HCT116 (cell line): Measurements from ENCODE around the gene ABHD17C. TPM values are rescaled to one million over a fixed set of nuclear protein-coding genes. Genes with fewer than 3 reads are reported as not detected.

ENCODE experiments used
- ATAC-seq: fragments of 200-7000 bp; cut with Tn5 transposase; 2 replicates; pipeline ENCODE4 v1.9.1; 2020; ENCODE audit warnings: mild to moderate bottlenecking, moderate library complexity
- BruUV-seq: library from RNA; stranded (reverse); fragments of 400-500 nt; replicated peaks from 2 replicates; lab custom pipeline; 2021; lab: Mats Ljungman, UMichigan
- CTCF ChIA-PET: fragments of 300-600 bp; sonication (Branson Sonifier 250); formaldehyde crosslinking; loops from one replicate; lab custom pipeline; 2021; ENCODE audit warnings: antibody characterized with exemption; lab: Charles Lee
- POLR2A ChIA-PET: fragments of 300-600, 350-600 bp; sonication (Branson Sonifier 250); formaldehyde crosslinking; loops from one replicate; lab custom pipeline; 2021; ENCODE audit warnings: antibody characterized with exemption; lab: Charles Lee
- RAD21 ChIA-PET, 2 experiments: fragments of 300-600 bp; sonication (Branson Sonifier 250); formaldehyde crosslinking; loops; one replicate each; lab custom pipeline; 2023; ENCODE audit warnings: low total read pairs in 2 of 2; ENCODE audit not compliant: uncharacterized antibody in 2 of 2, unreplicated experiment in 2 of 2, low non-redundant PET in 1 of 2; lab: Charles Lee
- DNase-seq: peaks from one replicate; pipeline ENCODE4 v3.0.0-alpha.2; 2010; ENCODE audit warnings: low read depth, low spot score
- H2AFZ ChIP-seq: fragments of 200-600 bp; shearing (Covaris generic), sonication (generic); 2 replicates; pipeline ENCODE4 v1.6.1; 2017; ENCODE audit warnings: low read depth, mixed run types, mixed read lengths, antibody characterized with exemption, low read length; ENCODE audit not compliant: poor library complexity, severe bottlenecking
- H3K27ac ChIP-seq: 2 replicates; pipeline ENCODE4 v1.5.1; 2012; ENCODE audit warnings: low read depth, low read length
- H3K27me3 ChIP-seq: fragments of 200-600 bp; sonication (generic); 2 replicates; pipeline ENCODE4 v1.6.1; 2016; ENCODE audit warnings: mixed run types, low read length, mixed read lengths; ENCODE audit not compliant: insufficient read depth
- H3K36me3 ChIP-seq, 2 experiments: fragments of 200-500 bp in 1 of 2; fragments of 200-600 bp in 1 of 2; sonication (Bioruptor generic) in 1 of 2; sonication (generic) in 1 of 2; 2 replicates each; pipeline versions ENCODE4 v1.5.1 to v1.6.1; 2014 to 2016; ENCODE audit warnings: low read length in 2 of 2, inconsistent platforms in 1 of 2, mixed read lengths in 1 of 2, mixed run types in 1 of 2; ENCODE audit not compliant: insufficient read depth in 2 of 2, control insufficient read depth in 1 of 2
- H3K4me1 ChIP-seq, 2 experiments: fragments of 200-600 bp in 1 of 2; sonication (generic) in 1 of 2; 2 replicates each; pipeline versions ENCODE4 v1.5.1 to v1.6.1; 2012 to 2017; ENCODE audit warnings: low read length in 2 of 2, inconsistent platforms in 1 of 2, mild to moderate bottlenecking in 1 of 2, mixed read lengths in 1 of 2, mixed run types in 1 of 2, moderate library complexity in 1 of 2; ENCODE audit not compliant: insufficient read depth in 2 of 2, control insufficient read depth in 1 of 2
- H3K4me2 ChIP-seq: fragments of 200-600 bp; sonication (generic); 2 replicates; pipeline ENCODE4 v1.6.1; 2017; ENCODE audit warnings: mixed run types, low read length, mixed read lengths
- H3K4me3 ChIP-seq, 2 experiments: fragments of 200-600 bp in 1 of 2; sonication (generic) in 1 of 2; replicated peaks in 1 of 2; 2 replicates each; pipeline ENCODE4 v1.5.1; 2011 to 2016; ENCODE audit warnings: low read length in 2 of 2, control low read depth in 1 of 2, low read depth in 1 of 2, mild to moderate bottlenecking in 1 of 2, mixed read lengths in 1 of 2, mixed run types in 1 of 2
- H3K79me2 ChIP-seq: fragments of 200-600 bp; sonication (generic); 2 replicates; pipeline ENCODE4 v1.6.1; 2017; ENCODE audit warnings: mild to moderate bottlenecking, mixed run types, low read length, moderate library complexity, mixed read lengths; ENCODE audit not compliant: insufficient read depth
- H3K9ac ChIP-seq: fragments of 200-600 bp; sonication (generic); 2 replicates; pipeline ENCODE4 v1.6.1; 2016; ENCODE audit warnings: low read length, mixed read lengths
- H3K9me2 ChIP-seq: fragments of 200-600 bp; sonication (generic), shearing (Covaris generic); 2 replicates; pipeline ENCODE4 v1.6.1; 2017; ENCODE audit warnings: mixed run types, mild to moderate bottlenecking, moderate library complexity; ENCODE audit not compliant: insufficient read depth
- H3K9me3 ChIP-seq, 2 experiments: fragments of 200-500 bp in 1 of 2; fragments of 200-600 bp in 1 of 2; sonication (Bioruptor generic) in 1 of 2; sonication (generic) in 1 of 2; 2 replicates each; pipeline ENCODE4 v1.6.1; 2014 to 2017; ENCODE audit warnings: low read length in 2 of 2, mixed read lengths in 2 of 2, inconsistent platforms in 1 of 2, low read depth in 1 of 2, mild to moderate bottlenecking in 1 of 2, mixed run types in 1 of 2, moderate library complexity in 1 of 2; ENCODE audit not compliant: control insufficient read depth in 1 of 2, insufficient read depth in 1 of 2
- H4K20me1 ChIP-seq: fragments of 200-600 bp; sonication (generic), shearing (Covaris generic); 2 replicates; pipeline ENCODE4 v1.6.1; 2017; ENCODE audit warnings: mixed run types, mild to moderate bottlenecking, moderate library complexity; ENCODE audit not compliant: insufficient read depth
- EGR1 ChIP-seq: IDR thresholded peaks from 2 replicates; pipeline ENCODE4 v1.6.1; 2012; ENCODE audit warnings: low read depth
- FOSL1 ChIP-seq: IDR thresholded peaks from 2 replicates; pipeline ENCODE4 v1.6.1; 2012; ENCODE audit warnings: low read depth
- POLR2AphosphoS5 ChIP-seq: IDR thresholded peaks from 2 replicates; pipeline ENCODE4 v1.6.1; 2011; ENCODE audit warnings: mild to moderate bottlenecking, low read depth, low read length, moderate library complexity
- SP1 ChIP-seq: IDR thresholded peaks from 2 replicates; pipeline ENCODE4 v1.6.1; 2012; ENCODE audit warnings: low read depth
- YY1 ChIP-seq: IDR thresholded peaks from 2 replicates; pipeline ENCODE4 v1.6.1; 2011; ENCODE audit warnings: low read length, low read depth, moderate library complexity, mild to moderate bottlenecking; ENCODE audit not compliant: insufficient replicate concordance; ENCODE audit errors: extremely low read depth
- intact Hi-C: fragments of 100-400 bp; cut with micrococcal nuclease; formaldehyde crosslinking; loops from 2 replicates; pipeline ENCODE4 v1.10.0; 2022
- total RNA-seq: library from RNA; stranded (reverse); gene quantifications from one replicate; pipeline ENCODE4 v1.2.1, GENCODE V29; 2021; ENCODE audit not compliant: unreplicated experiment

ABHD17C gene
- total RNA-seq, 1 experiment from 2014 or later: 27.9 TPM

GRCh38 chr15:80769153-80769828 is 74.2 kb downstream of the ABHD17C start:
- Histone ChIP-seq H3K36me3 (no peaks in the 10 kb centered on the region), H3K4me1 (peaks cover 0 to 7% of the 10 kb centered on the region in 2 experiments; a peak in 1 of 4 replicates), H3K9me2 (no peaks in the 10 kb centered on the region), H4K20me1 (no peaks in the 10 kb centered on the region), H3K79me2 (no peaks in the 10 kb centered on the region), H3K27ac (no peak overlapping the region), H2AFZ (no peak overlapping the region), H3K4me2 (no peak overlapping the region), H3K4me3 (no peak overlapping the region), H3K27me3 (no peaks in the 10 kb centered on the region), H3K9me3 (no peaks in the 10 kb centered on the region), H3K9ac (no peak overlapping the region)
- CTCF ChIA-PET: no interaction called here
- TF ChIP-seq POLR2AphosphoS5: no peak
- TF ChIP-seq YY1: no peak
- no peak for TF ChIP-seq FOSL1
- TF ChIP-seq SP1: no peak
- no TSS peak for BruUV-seq
- DNase-seq (no peak), ATAC-seq (no peak)
- POLR2A ChIA-PET: no interaction called here
- RAD21 ChIA-PET: no interaction called here
- intact Hi-C loops: no loop called here

- H3K27ac ChIP-seq: no peak overlapping the region
- ChIA-PET POLR2A (no interaction called here), RAD21 (no interaction called here), CTCF (no interaction called here)
- H3K4me1 ChIP-seq: peaks cover 0 to 7% of the 10 kb centered on the region in 2 experiments; a peak in 1 of 4 replicates
- no peak overlapping the region for H2AFZ ChIP-seq
- no peaks in the 10 kb centered on the region for H3K27me3 ChIP-seq
- ATAC-seq: no peak
- no peak overlapping the region for H3K9ac ChIP-seq
- no peaks in the 10 kb centered on the region for H3K36me3 ChIP-seq
- H3K4me2 ChIP-seq: no peak overlapping the region
- BruUV-seq: no TSS peak
- no peak overlapping the region for H3K4me3 ChIP-seq
- intact Hi-C loops: loop anchor here (10.0 kb wide), 1 partner anchor 525 kb away; no protein-coding TSS in a partner anchor
- no peaks in the 10 kb centered on the region for H4K20me1 ChIP-seq
- H3K9me2 ChIP-seq: no peaks in the 10 kb centered on the region
- no peak for TF ChIP-seq EGR1
- no peaks in the 10 kb centered on the region for H3K79me2 ChIP-seq
- DNase-seq: no peak
- no peaks in the 10 kb centered on the region for H3K9me3 ChIP-seq
These were observed 75.0 kb downstream of the ABHD17C start for GRCh38 chr15:80769829-80770705.
